GM19043 (cell line): ENCODE data around the gene HUNK.
"Not testable (repeated sequence)": the region's sequence is repeated elsewhere in the genome, so short reads cannot be mapped to it uniquely, and the experiment has no call there.

Experiments
- ATAC-seq: cut with Tn5 transposase; IDR thresholded peaks from one replicate; pipeline ENCODE4 v1.9.1; 2021; ENCODE audit warnings: low read depth; ENCODE audit not compliant: unreplicated experiment

HUNK gene

GRCh38 chr21:32036756-32037155 is 163.9 kb downstream of the HUNK start:
- no peak for ATAC-seq

DNA sequence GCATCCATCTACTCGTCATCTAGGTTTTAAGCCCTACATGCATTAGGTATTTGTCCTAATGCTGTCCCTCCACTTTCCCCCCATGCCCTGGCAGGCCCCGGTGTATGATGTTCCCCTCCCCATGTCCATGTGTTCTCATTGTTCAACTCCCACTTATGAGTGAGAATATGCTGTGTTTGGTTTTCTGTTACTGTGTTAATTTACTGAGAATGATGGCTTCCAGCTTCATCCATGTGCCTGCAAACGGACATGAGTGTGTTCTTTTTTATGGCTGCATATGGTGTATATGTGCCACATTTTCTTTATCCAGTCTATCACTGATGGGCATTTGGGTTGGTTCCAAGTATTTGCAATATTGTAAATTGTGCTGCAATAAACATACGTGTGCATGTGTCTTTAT is 165.9 kb downstream of the HUNK start:
- ATAC-seq, result not testable (repeated sequence)

GRCh38 chr21:32043458-32043857 is 170.6 kb downstream of the HUNK start:
- no peak for ATAC-seq

DNA sequence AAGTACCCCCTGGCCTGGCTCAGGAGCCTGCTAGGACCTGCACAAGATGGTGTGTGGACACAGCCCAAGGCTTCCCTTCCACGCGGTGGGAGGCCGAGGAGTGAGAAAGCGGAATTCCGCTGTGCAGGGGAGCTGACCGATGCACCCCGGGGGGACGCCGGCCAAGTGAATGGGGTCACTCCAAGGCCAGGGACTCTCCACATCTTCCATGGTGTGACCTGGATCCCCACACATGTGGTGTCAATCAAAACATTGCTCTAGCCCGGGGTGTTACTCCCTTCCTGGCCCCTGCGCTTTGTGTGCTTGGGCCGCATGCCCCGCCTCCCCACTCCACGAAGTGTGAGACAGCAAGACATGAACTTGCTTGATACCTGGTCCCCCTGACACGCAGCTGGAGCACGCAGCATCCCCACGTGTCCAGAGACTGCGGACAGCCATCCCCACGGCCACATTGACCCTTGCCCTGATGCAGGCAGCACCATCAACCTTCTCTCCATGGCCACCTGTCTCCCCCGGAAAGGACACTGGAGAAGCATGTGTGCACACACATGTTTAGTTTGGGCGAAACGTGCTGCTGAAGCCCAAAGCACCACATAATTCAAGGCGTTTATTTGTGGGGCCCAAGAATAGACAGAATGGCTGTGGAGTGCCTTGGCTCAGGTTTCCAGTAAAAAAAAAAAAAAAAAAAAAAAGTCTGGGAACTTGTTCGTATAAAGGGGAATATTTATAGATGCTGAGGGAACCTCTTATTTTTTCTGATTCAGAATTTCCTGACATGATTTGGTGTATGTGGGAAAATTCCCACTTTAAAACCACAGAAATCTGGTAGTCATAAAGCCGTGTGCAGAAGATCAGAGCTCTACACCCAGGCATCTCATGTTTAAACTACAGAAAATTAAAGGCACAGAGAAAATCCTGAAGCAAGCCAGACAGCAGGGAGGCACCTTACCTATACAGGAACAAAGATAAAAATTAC is 171.7 kb downstream of the HUNK start:
- ATAC-seq, result no peak

DNA sequence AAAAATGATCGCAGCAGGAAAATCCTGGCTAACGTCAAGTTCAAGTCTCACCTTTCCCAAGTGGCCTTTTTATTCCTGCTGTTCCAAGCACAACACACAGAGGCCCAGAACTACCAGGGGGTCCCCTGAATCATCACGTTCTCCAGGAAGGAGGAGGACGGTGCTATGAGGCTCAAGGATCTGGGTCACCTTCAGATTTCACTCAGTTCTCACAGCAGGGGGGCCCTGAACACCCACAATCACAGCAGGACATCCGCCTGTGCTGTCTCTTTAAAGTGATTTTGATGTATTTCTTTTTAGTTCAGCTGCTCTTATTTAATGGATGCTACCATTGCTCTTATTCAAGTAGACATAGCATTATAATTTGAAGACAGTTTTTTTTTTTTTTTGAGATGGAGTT is 173.4 kb downstream of the HUNK start:
- ATAC-seq, result no peak

DNA sequence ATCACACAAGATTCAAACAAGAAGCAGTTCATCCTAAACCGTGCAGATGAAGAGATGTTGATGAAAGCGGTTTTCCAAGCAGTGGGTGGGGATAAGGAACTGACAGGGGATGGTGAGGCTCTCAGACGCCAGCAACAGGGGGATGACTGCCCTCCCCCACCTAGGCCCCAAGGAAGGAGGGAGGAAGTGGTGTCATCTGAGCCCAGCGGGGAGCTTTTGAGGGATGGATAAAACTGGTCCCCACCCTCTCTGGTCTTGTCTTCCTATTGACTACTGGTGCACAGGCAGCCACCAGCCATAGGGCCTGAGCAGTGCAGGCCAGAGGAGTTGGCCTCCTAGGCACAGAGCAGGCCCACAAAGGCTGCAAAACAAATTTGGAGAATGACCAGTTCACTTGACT is 175.5 kb downstream of the HUNK start:
- no peak for ATAC-seq
